ENCODE results near the gene SLC4A2.

DNA sequence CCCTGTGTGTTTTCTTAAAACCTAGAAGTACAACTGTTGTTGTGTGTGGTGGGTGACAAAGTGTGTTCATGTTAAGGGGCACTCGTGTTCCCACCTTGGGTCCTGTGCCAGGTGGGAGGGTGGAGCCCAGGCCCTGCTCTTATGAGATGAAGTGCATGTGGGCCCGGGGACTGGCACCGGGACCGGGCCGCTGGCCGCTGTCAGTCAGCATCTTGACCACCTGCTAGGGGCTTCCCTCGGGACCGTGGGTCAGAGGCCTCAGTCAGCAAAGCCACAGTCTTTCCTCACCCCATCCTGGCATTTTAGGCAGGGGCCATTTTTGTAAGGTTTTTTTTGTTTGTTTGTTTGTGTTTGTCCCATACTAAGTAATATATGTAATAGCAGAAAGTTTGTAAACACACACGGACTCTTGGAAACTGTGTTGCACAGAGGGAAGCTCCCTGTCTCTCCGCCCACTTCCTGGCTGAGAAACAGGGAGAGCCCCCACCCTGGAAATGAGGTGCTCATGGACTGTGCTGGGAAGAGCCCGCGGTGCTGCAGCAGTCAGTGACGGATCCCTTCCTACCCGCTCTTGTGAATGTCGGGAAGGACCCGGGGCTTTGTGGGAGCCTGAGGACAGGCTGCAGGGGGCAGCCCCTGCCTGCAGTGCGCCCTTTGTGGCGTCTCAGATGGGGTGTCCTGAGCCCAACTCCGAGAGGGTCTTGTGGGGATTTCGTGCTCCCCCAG is 40.3 kb downstream of the SLC4A2 start:
- TF ChIP-seq, protein P1, sequence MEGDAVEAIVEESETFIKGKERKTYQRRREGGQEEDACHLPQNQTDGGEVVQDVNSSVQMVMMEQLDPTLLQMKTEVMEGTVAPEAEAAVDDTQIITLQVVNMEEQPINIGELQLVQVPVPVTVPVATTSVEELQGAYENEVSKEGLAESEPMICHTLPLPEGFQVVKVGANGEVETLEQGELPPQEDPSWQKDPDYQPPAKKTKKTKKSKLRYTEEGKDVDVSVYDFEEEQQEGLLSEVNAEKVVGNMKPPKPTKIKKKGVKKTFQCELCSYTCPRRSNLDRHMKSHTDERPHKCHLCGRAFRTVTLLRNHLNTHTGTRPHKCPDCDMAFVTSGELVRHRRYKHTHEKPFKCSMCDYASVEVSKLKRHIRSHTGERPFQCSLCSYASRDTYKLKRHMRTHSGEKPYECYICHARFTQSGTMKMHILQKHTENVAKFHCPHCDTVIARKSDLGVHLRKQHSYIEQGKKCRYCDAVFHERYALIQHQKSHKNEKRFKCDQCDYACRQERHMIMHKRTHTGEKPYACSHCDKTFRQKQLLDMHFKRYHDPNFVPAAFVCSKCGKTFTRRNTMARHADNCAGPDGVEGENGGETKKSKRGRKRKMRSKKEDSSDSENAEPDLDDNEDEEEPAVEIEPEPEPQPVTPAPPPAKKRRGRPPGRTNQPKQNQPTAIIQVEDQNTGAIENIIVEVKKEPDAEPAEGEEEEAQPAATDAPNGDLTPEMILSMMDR (IDR thresholded peaks at IDR 0.05; ENCODE audit: low read length), result no peak
- TF ChIP-seq EZH2 (optimal IDR thresholded peaks at IDR 0.05; ENCODE audit: low read depth, low read length), result no peak

Measured in MM.1S (cell line).